Testis (tissue), 3 donors: ENCODE data around the gene P2RX7. TPM values are rescaled to one million over a fixed set of nuclear protein-coding genes. Genes with fewer than 3 reads are reported as not detected.
A peak's percentile ranks its signal among the peaks of the same experiment; 100 is the strongest.

Source experiments
- DNase-seq: peaks from one replicate; pipeline ENCODE4 v3.0.0-alpha.2; 2019
- H3K27ac ChIP-seq, 2 donors: fragments of 200-600 bp; sonication (generic); one replicate each; pipeline ENCODE4 v1.5.1; 2019
- H3K27me3 ChIP-seq: fragments of 200-600 bp; sonication (generic); one replicate; pipeline ENCODE4 v1.5.1; 2019
- H3K36me3 ChIP-seq: fragments of 200-600 bp; sonication (generic); one replicate; pipeline ENCODE4 v1.5.1; 2017; ENCODE audit warnings: low read depth; ENCODE audit errors: missing control alignments
- H3K4me1 ChIP-seq: fragments of 200-600 bp; sonication (generic); one replicate; pipeline ENCODE4 v1.5.1; 2019
- H3K4me3 ChIP-seq, 2 donors: fragments of 200-600 bp; sonication (generic); one replicate each; pipeline ENCODE4 v1.5.1; 2017 to 2019
- H3K9me3 ChIP-seq: fragments of 200-600 bp; sonication (generic); one replicate; pipeline ENCODE4 v1.5.1; 2017
- POLR2A ChIP-seq: fragments of 450-650 bp; IDR thresholded peaks from one replicate; pipeline ENCODE4 v1.6.1; 2017; ENCODE audit warnings: antibody characterized with exemption, mild to moderate bottlenecking, moderate library complexity
- WGBS, 2 donors: methylation state at CpG; one replicate each; pipeline ENCODE4 v1.1.5; 2018; 5-methylcytosine and 5-hydroxymethylcytosine counted together
- intact Hi-C: fragments of 100-400 bp; cut with DNase I; formaldehyde crosslinking; loops from one replicate; pipeline ENCODE4 v1.15.1; 2023; ENCODE audit warnings: low total_unique reads
- polyA plus RNA-seq: library from polyadenylated mRNA; stranded (reverse); fragments of 350-450 nt; fragmentation: Illumina TruSeq; extraction: RNeasy Lipid Tissue Mini Kit (QIAGEN cat#74804); gene quantifications from one replicate; pipeline ENCODE4 v1.2.3, GENCODE V29; 2014; ENCODE audit warnings: low read depth, low replicate concordance; ENCODE audit not compliant: insufficient read depth
- total RNA-seq, 2 donors: library from RNA; depleted of rRNA; stranded (reverse); fragments of >200 nt; gene quantifications; one replicate each; pipeline ENCODE4 v1.2.3, GENCODE V29; 2016
- TF ChIP-seq, protein P1 (sequence below), 3 experiments: fragments of 450-650 bp in 2 of 3; fragments of 200-600 bp in 1 of 3; sonication (generic) in 1 of 3; IDR thresholded peaks; one replicate each; pipeline ENCODE4 v1.5.1; 2016 to 2019; ENCODE audit warnings: antibody characterized with exemption in 3 of 3, mild to moderate bottlenecking in 2 of 3, moderate library complexity in 1 of 3

The P2RX7 gene
- total and polyA plus RNA-seq, 3 donors from 2014 or later: 3.0 to 12.8 (median 5.6) TPM

DNA sequence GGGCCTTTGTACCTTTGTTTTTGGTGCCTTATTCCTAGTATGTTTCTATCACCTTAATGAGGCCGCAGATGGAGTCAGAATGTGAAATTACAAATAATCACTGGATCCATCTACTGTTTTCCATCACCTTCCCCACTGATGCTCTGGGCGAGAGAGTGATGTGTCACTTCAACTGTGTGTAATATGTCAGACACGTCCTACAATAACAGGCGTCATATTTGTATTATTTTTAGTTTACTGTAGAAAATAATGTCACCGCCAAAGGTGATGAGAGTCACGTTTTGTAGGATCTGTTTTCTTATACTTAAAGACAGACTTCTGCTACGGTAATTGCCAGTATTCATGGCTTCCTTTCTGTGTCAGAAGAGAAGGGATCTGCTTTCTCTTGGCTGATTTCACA lies 54.8 kb downstream of the P2RX7 start:
- intact Hi-C loops: no loop called here
- no peak overlapping the region for H3K4me3 ChIP-seq
- no peak overlapping the region for H3K27ac ChIP-seq
- no peaks in the 10 kb centered on the region for H3K36me3 ChIP-seq
- DNase-seq: no peak
- WGBS, 2 donors: 85 to 90% methylated on average over 7 of the region's 7 CpGs
- no peaks in the 10 kb centered on the region for H3K27me3 ChIP-seq
- no peak for TF ChIP-seq POLR2A
- TF ChIP-seq, protein P1, sequence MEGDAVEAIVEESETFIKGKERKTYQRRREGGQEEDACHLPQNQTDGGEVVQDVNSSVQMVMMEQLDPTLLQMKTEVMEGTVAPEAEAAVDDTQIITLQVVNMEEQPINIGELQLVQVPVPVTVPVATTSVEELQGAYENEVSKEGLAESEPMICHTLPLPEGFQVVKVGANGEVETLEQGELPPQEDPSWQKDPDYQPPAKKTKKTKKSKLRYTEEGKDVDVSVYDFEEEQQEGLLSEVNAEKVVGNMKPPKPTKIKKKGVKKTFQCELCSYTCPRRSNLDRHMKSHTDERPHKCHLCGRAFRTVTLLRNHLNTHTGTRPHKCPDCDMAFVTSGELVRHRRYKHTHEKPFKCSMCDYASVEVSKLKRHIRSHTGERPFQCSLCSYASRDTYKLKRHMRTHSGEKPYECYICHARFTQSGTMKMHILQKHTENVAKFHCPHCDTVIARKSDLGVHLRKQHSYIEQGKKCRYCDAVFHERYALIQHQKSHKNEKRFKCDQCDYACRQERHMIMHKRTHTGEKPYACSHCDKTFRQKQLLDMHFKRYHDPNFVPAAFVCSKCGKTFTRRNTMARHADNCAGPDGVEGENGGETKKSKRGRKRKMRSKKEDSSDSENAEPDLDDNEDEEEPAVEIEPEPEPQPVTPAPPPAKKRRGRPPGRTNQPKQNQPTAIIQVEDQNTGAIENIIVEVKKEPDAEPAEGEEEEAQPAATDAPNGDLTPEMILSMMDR (IDR thresholded peaks at IDR 0.05): no peak
- no peaks in the 10 kb centered on the region for H3K4me1 ChIP-seq
- H3K9me3 ChIP-seq: no peaks in the 10 kb centered on the region

DNA sequence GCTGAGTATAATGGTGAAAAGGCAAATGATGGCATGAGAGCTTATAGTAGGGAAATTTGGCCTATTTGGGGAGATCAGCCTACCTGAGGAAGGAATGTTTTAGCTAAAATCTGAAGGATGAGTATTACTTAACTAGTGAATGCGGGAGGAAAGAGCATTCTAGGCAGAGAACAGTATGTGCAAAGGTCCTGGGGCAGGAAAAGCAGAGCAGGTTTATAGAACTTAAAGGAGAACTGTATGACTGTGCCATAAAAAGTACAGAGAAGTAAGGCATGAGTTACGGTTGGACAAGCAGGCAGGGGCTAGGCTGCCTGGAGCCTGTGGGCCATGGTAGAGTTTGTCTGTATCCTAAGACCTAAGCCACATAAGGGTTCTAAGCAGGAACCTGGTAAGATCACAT lies 55.6 kb downstream of the P2RX7 start:
- intact Hi-C loops: no loop called here
- Histone ChIP-seq H3K4me3 (no peak overlapping the region), H3K36me3 (no peaks in the 10 kb centered on the region), H3K4me1 (no peaks in the 10 kb centered on the region), H3K27ac (no peak overlapping the region), H3K27me3 (no peaks in the 10 kb centered on the region), H3K9me3 (no peaks in the 10 kb centered on the region)
- no peak for DNase-seq
- 97 to 98% methylated on average over 2 of the region's 2 CpGs for WGBS, 2 donors
- TF ChIP-seq POLR2A: no peak
- TF ChIP-seq, protein P1 (IDR thresholded peaks at IDR 0.05): no peak

DNA sequence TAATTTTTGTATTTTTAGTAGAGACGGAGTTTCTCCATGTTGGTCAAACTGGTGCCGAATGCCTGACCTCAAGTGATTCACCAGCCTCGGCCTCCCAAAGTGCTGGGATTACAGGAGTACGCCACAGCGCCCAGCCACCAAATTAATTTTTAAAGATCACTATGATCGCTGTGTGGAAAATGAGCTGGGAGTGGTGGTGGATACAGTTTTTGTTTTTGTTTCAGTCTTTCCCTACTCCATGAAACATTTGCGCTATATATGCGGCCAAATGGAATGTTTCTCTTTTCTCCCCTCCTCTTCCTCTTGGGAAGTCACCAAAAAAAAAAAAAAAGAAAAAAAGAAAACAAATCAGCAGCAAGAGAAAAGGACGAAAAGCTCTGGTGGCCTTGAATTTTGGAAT lies 56.5 kb downstream of the P2RX7 start:
- TF ChIP-seq POLR2A: no peak
- TF ChIP-seq, protein P1 (IDR thresholded peaks at IDR 0.05): no peak
- intact Hi-C loops: no loop called here
- Histone ChIP-seq H3K4me1 (no peaks in the 10 kb centered on the region), H3K36me3 (no peaks in the 10 kb centered on the region), H3K4me3 (no peak overlapping the region), H3K27ac (peak overlapping the region; percentile 37 to 55), H3K9me3 (no peaks in the 10 kb centered on the region), H3K27me3 (no peaks in the 10 kb centered on the region)
- WGBS, 2 donors: 45 to 68% methylated on average over 9 of the region's 9 CpGs
- DNase-seq: no peak

DNA sequence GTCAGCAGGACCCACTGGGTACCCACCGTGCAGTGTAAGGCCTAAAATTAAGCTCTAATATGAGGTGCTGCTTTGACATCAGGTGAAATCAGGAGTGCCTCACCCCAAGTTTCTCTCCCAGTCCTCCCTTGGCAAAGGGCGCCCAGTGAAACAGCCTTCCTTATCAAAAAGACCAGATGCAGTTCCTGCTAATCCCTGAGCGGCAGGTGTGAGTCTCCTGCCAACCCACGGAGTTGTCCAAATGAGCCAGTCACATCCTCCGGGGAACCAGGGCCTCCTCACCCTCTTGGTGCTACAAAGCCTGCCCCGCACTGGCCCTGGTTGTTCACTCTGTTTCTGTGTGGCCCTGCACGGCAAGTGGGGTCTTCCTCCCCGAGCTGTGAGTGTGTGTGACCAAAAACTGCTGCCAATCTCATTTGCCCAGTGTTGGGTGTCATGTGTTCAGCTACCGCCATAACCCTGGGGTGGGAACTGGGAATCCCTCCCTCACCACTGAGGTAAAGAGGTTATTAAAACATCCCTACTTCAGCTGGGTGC lies 57.0 kb downstream of the P2RX7 start:
- Histone ChIP-seq H3K9me3 (no peaks in the 10 kb centered on the region), H3K27me3 (no peaks in the 10 kb centered on the region), H3K27ac (peak overlapping the region in 1 of 2 donors; percentile 37), H3K4me3 (no peak overlapping the region), H3K4me1 (no peaks in the 10 kb centered on the region), H3K36me3 (no peaks in the 10 kb centered on the region)
- no peak for DNase-seq
- 77 to 78% methylated on average over 9 of the region's 9 CpGs for WGBS, 2 donors
- intact Hi-C loops: no loop called here
- TF ChIP-seq POLR2A: no peak
- TF ChIP-seq, protein P1 (IDR thresholded peaks at IDR 0.05): no peak

DNA sequence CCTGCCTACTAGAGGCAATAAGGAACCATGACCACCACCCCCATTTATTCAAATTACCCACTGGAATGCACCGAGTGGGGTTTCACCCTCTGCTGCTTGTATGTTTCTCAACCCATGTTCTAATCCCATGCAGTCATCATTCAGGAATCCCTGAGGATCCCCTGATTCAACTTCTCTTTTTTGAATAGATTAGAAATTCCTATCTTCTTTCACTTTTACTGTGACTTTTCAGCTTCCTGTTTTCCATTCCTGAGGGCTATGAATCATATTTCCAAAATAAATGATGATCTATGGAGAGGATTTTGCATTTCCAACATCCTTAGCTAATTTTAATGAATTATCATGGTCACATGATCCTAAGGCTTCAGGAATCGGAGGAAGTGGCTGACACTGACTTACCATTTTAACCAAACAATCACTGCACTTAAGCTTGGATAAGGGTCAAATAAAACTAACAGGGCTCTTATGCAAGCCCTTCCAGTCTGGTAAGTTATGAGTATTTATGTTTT lies 57.9 kb downstream of the P2RX7 start:
- no peaks in the 10 kb centered on the region for H3K36me3 ChIP-seq
- no peaks in the 10 kb centered on the region for H3K9me3 ChIP-seq
- H3K27ac ChIP-seq: no peak overlapping the region
- no peaks in the 10 kb centered on the region for H3K4me1 ChIP-seq
- H3K4me3 ChIP-seq: no peak overlapping the region
- DNase-seq: no peak
- WGBS, 2 donors: 60 to 72% methylated on average over 2 of the region's 2 CpGs
- no peak for TF ChIP-seq POLR2A
- TF ChIP-seq, protein P1 (IDR thresholded peaks at IDR 0.05): no peak
- intact Hi-C loops: no loop called here
- H3K27me3 ChIP-seq: no peaks in the 10 kb centered on the region
